K562 (cell line): ENCODE results near the gene C19orf85. TPM values are rescaled to one million over a fixed set of nuclear protein-coding genes. Genes with fewer than 3 reads are reported as not detected.

Source experiments
- ARID1B ChIP-seq: fragments of 450-650 bp; IDR thresholded peaks from 2 replicates; pipeline ENCODE4 v1.6.1; 2016; ENCODE audit warnings: antibody characterized with exemption, mild to moderate bottlenecking, inconsistent platforms
- ATF2 ChIP-seq: sonication (generic); formaldehyde crosslinking; IDR thresholded peaks from 2 replicates; pipeline ENCODE4 v1.8.1; 2022; ENCODE audit warnings: missing genetic modification reagents
- BCLAF1 ChIP-seq, 2 experiments: fragments of 450-650 bp in 1 of 2; IDR thresholded peaks; 2 replicates each; pipeline ENCODE4 v1.6.1; 2011 to 2017; ENCODE audit warnings: low read depth in 2 of 2, antibody characterized with exemption in 1 of 2, borderline replicate concordance in 1 of 2, low read length in 1 of 2, mild to moderate bottlenecking in 1 of 2, mixed read lengths in 1 of 2; ENCODE audit not compliant: control insufficient read depth in 1 of 2
- CC2D1A ChIP-seq: fragments of 450-650 bp; IDR thresholded peaks from 2 replicates; pipeline ENCODE4 v1.6.1; 2017; ENCODE audit warnings: mild to moderate bottlenecking
- CTBP1 ChIP-seq: fragments of 450-650 bp; IDR thresholded peaks from 2 replicates; pipeline ENCODE4 v1.6.1; 2016; ENCODE audit warnings: borderline replicate concordance
- FUS ChIP-seq: fragments of 200-400 bp; formaldehyde crosslinking; optimal IDR thresholded peaks from 2 replicates; pipeline ENCODE3; 2017; ENCODE audit warnings: low read depth, low read length
- HDAC3 ChIP-seq: fragments of 450-650 bp; IDR thresholded peaks from 2 replicates; pipeline ENCODE4 v1.6.1; 2018; ENCODE audit warnings: borderline replicate concordance, mild to moderate bottlenecking, moderate library complexity; ENCODE audit not compliant: partially characterized antibody
- JUN ChIP-seq, 2 experiments: sonication (generic) in 1 of 2; formaldehyde crosslinking in 1 of 2; IDR thresholded peaks; 2 replicates each; pipeline versions ENCODE4 v1.6.1 to v1.8.0; 2012 to 2022; ENCODE audit warnings: borderline replicate concordance in 2 of 2, mild to moderate bottlenecking in 2 of 2, improper control_type of control experiment in 1 of 2, low read depth in 1 of 2, low read length in 1 of 2, missing genetic modification reagents in 1 of 2
- MEIS2 ChIP-seq: fragments of 450-650 bp; IDR thresholded peaks from 2 replicates; pipeline ENCODE4 v1.6.1; 2014; ENCODE audit warnings: mild to moderate bottlenecking; ENCODE audit not compliant: partially characterized antibody
- MTA3 ChIP-seq: fragments of 450-650 bp; formaldehyde crosslinking; IDR thresholded peaks from 2 replicates; pipeline ENCODE4 v1.6.1; 2017; ENCODE audit warnings: mild to moderate bottlenecking, borderline replicate concordance
- NEUROD1 ChIP-seq: fragments of 150-350 bp; IDR thresholded peaks from 2 replicates; pipeline ENCODE4 v1.6.1; 2014; ENCODE audit warnings: borderline replicate concordance, low read length, low read depth; ENCODE audit not compliant: partially characterized antibody
- NFE2 ChIP-seq: IDR thresholded peaks from 2 replicates; pipeline ENCODE4 v1.6.1; 2014; ENCODE audit warnings: antibody characterized with exemption, low read depth
- NFE2L1 ChIP-seq: fragments of 450-650 bp; IDR thresholded peaks from 2 replicates; pipeline ENCODE4 v1.6.1; 2016; ENCODE audit warnings: missing genetic modification characterization, low read depth, mild to moderate bottlenecking, missing compliant biosample characterization, moderate library complexity, borderline replicate concordance
- NR4A1 ChIP-seq, 2 experiments: fragments of 250-450 bp in 1 of 2; fragments of 450-650 bp in 1 of 2; sonication (Bioruptor Pico) in 1 of 2; IDR thresholded peaks; 2 replicates each; pipeline versions ENCODE4 v1.4.0 to v1.6.1; 2016 to 2020; ENCODE audit warnings: mild to moderate bottlenecking in 2 of 2, missing compliant biosample characterization in 1 of 2, missing genetic modification characterization in 1 of 2, moderate library complexity in 1 of 2
- PKNOX1 ChIP-seq: fragments of 450-650 bp; IDR thresholded peaks from 2 replicates; pipeline ENCODE4 v1.6.1; 2016
- PPARD ChIP-seq: fragments of 250-450 bp; sonication (Bioruptor Pico); IDR thresholded peaks from 2 replicates; pipeline ENCODE4 v1.8.0; 2022; ENCODE audit warnings: inconsistent platforms, mild to moderate bottlenecking, moderate library complexity
- SAP30 ChIP-seq: fragments of 200-600 bp; sonication (generic); IDR thresholded peaks from 2 replicates; pipeline ENCODE4 v1.6.1; 2012; ENCODE audit warnings: borderline replicate concordance, low read depth, mild to moderate bottlenecking, moderate library complexity, low read length, control low read depth, inconsistent platforms; ENCODE audit not compliant: insufficient read depth, poor library complexity, severe bottlenecking
- ZKSCAN8 ChIP-seq: fragments of 200-800 bp; sonication (Bioruptor generic); IDR thresholded peaks from 2 replicates; pipeline ENCODE4 v1.6.1; 2016; ENCODE audit warnings: missing genetic modification characterization, missing compliant biosample characterization
- ZNF3 ChIP-seq: fragments of 250-450 bp; sonication (Bioruptor Pico); IDR thresholded peaks from 2 replicates; pipeline ENCODE4 v1.5.0; 2021; ENCODE audit warnings: mild to moderate bottlenecking, moderate library complexity
- ZNF436 ChIP-seq: fragments of 250-450, 450-650 bp; sonication (Bioruptor Pico); formaldehyde crosslinking; IDR thresholded peaks from 2 replicates; pipeline ENCODE4 v1.7.0; 2020; ENCODE audit warnings: mild to moderate bottlenecking
- polyA plus RNA-seq, 8 experiments: library from polyadenylated mRNA; depleted of rRNA in 4 of 8; stranded (reverse) in 5 of 8; unstranded in 3 of 8; fragments of >200 nt; fragmentation: Nextera tagmentation in 2 of 8; fragmentation: Illumina TruSeq in 1 of 8; extraction: Ambion mirVana in 2 of 8; extraction: Trizol in 1 of 8; gene quantifications; 2 replicates each; pipeline versions ENCODE4 v1.2.1 to v1.2.3, GENCODE V29; 2011 to 2014; ENCODE audit warnings: inconsistent platforms in 1 of 8, missing spikeins in 1 of 8
- total RNA-seq, 7 experiments: library from RNA; depleted of rRNA in 6 of 7; stranded (reverse); fragments of >200 nt in 6 of 7; fragmentation: Illumina TruSeq in 2 of 7; extraction: Trizol in 2 of 7; gene quantifications; 2 replicates each; pipeline versions ENCODE4 v1.2.1 to v1.2.3, GENCODE V29; 2011 to 2021; ENCODE audit warnings: low replicate concordance in 1 of 7

Gene C19orf85
- total and polyA plus RNA-seq, 9 of the 15 experiments (the other 6 are each of a cell fraction or from before 2014, with no cell fraction given): not detected

- peak; percentile 2 for TF ChIP-seq MEIS2
- TF ChIP-seq NFE2: no peak
- TF ChIP-seq FUS: no peak
- TF ChIP-seq CC2D1A: no peak
- no peak for TF ChIP-seq ZNF3 (CRISPR knock-in tag)
- TF ChIP-seq NFE2L1 (tag): no peak
- TF ChIP-seq PKNOX1: peak; percentile 26
- peak; percentile 55; the same call in 1 of the 2 replicates for TF ChIP-seq ARID1B
- no peak for TF ChIP-seq BCLAF1 (IDR thresholded peaks at IDR 0.05; ENCODE audit: borderline replicate concordance in 1 of 2, control insufficient read depth in 1 of 2, low read depth in 2 of 2, low read length in 1 of 2)
- no peak for TF ChIP-seq PPARD (CRISPR knock-in tag)
- TF ChIP-seq MTA3: no peak
- TF ChIP-seq JUN (IDR thresholded peaks at IDR 0.05; ENCODE audit: borderline replicate concordance, low read depth, low read length): peak; percentile 67; the same call in 1 of the 2 replicates
- TF ChIP-seq JUN (CRISPR knock-in tag; IDR thresholded peaks at IDR 0.05; ENCODE audit: borderline replicate concordance): no peak
- no peak for TF ChIP-seq HDAC3
- no peak for TF ChIP-seq ATF2 (CRISPR knock-in tag)
- TF ChIP-seq ZNF436 (CRISPR knock-in tag): no peak
- no peak for TF ChIP-seq NEUROD1
- TF ChIP-seq CTBP1: no peak
- no peak for TF ChIP-seq ZKSCAN8 (CRISPR knock-in tag)
- TF ChIP-seq SAP30: no peak
- TF ChIP-seq NR4A1 (CRISPR knock-in tag; IDR thresholded peaks at IDR 0.05): no peak
- no peak for TF ChIP-seq NR4A1 (tag; IDR thresholded peaks at IDR 0.05)
These were observed 22.7 kb upstream of the C19orf85 start (continued) for GRCh38 chr19:55486971-55487923.
